ENCODE measurements around the gene CIAO2B.

The CIAO2B gene

DNA sequence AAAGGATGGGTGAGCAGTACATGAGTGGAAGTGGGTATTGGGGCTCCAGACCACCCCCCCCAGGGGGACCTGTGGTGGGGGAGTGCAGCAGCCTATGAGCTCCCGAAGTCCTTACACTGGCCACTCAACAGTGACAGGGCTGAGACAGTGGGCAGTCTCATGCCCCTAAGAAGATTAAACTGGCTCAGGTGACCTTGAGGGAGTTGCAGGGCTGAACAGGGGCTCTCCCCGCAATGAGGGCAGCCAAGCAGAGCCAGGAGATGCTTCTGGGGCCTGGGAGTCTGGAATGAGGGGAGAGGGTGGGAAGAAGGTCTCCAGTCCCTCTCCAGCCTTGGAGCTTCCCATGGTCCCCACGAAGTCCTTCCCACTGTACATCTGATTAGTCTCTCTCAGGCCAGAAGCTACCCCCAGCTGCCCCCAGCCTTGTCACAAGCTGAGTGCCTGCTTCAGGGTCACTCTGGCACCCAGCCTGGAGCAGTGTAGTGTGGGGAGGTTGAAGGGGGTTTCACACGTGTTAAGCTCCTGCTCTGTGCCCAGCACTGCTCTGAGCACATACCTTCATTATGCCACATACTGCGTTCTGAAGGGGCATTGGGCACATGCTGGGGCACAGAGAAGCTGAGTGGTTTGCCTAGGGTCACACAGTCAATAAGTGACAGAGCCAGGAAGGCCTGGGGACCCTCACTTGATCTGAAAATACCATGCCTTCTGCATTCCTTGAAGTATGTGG, 14.5 kb downstream of the CIAO2B start:
- DNase-seq, result no peak

DNA sequence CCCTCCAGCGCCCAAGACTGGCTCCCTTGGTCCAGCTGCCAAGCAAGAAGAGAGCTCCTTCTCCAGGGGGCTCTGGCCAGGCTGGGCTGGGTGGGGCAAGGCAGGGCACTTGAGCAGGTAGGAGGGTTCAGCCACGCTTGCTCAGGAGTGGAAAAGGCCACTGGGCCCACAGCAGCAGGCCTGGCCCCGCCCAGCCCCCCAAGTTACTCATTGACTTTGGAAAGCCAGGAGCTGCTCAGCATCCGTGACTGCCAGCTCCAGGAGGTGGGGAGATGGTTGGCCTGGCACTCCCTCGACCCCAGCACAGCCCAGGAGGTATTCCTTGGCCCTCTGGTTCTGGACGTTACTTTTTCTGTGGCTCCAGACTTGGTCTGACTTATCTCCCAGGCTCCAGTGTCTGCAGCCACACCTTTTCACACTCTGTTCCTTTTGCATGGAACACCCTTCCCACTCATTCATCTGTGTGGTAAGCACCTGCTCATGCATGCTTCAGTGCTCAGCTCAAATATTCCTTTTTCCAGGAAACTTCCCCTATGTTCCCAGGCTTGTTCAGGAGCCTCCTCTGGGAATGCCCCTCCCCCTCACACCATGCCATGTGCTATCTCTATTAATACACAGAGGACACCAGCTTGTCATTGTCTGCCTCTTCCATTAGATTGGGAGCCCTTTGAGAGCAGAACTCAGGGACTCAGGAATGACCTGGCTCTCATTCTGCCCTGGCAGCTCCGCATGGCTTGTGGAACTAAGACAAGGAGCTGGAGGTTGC, 15.2 kb downstream of the CIAO2B start, which contains the start of gene CDH16:
Gene CDH16 (minus strand): TSS at position 83 of the 766 bp plus-strand sequence. CDS start 820 bp downstream, outside the sequence.
- DNase-seq, result no peak

- DNase-seq, result no peak
These were observed 15.8 kb downstream of the CIAO2B start for GRCh38 chr16:66918355-66918754.

DNA sequence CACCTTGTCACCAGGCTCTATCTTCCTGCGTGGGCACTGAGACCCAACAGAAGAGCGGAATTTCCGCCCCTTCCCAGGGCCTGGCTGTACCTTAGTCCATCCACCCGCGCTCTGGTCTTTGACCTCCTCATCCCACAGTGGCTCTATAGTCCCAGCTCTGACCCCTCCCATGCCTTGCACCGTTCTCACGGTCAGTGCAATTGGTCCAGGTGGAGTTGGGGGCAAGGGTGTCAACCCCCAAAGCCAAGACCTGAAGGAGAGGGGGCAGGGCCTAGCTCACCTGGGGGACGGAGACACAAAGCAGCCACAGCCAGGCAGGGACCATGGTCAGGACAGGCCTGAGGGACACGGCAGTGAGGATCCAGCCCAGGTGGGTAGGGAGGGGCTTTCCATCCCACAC, 16.5 kb downstream of the CIAO2B start:
- no peak for DNase-seq

DNA sequence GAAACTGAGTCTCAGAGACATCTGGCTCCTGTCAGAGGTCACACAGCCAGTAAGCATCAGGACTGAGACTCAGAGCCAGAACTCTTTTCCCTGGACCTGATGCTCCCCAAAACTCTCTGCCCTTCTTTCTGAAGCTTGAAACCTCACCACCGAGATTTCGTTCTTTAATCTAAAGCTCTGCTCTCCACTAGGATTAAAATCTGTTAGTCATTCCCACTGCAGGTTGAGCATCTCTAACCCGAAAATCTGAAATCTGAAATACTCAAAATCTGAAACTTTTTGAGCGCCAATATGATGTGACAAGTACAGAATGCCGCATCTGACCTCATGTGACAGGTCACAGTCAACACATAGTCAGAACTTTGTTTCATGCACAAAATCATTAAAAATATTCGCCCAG, 17.7 kb downstream of the CIAO2B start:
- no peak for DNase-seq

GRCh38 chr16:66915041-66915440, 19.2 kb downstream of the CIAO2B start:
- no peak for DNase-seq

DNA sequence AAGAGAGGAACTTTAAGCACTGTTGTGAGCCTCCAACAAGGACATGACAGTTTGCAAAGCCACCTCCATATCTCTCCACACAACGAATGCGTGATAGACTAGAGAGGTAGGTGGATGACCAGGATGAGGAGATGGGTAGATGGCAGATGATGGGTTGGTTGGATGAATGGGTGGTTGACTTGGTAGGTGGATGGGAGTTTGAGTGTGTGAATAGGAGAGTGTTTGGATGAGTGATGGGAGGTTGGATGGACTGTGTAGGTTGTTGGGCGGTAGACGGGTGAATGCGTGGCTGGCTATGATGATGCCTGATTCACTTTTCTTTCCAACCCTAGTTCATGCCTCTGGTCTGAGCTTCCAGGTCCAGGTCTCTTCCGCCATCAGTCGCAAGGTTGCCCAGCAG, 19.7 kb downstream of the CIAO2B start:
- DNase-seq, result no peak

DNA sequence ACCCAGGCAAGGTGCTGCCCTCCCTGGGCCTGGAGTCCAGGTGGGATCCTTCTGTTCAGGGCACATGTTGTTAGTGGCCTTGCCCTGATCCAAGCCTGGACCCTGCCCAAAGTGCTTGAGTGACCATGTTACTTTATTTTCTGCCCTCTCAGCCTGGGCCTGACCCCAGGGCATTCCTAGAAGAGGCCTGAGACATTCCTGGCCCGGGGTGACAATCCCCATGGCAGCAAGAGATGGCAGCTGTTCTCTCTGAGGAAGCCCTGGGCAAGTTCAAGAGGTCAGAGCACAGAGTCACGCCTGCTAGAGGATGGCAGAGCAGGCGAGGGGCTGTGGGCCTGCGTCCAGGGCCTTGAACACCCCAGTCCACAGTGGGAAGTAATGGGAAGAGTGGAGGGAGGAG, 20.5 kb downstream of the CIAO2B start:
- DNase-seq, result no peak

DNA sequence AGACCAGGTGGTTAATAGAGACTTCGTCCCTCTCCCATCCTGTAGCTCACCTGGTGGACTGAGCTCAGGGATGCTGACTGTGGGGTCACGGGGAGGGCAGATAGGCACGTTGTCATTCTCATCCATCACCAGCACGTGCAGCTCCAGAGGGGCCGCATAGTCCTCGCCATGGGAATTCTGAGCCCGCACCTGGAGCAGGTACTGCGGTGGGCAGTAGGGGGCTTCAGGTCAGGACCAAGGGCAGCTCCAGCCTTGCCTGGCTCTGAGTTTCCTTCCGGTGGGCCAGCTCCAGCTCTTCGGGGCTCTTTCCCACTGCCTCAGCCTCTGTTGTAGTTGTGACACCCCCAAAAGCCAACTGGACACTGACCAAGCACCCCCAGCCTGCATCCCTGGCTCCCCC, 21.1 kb downstream of the CIAO2B start:
- no peak for DNase-seq

- DNase-seq, result no peak
These were observed 22.4 kb downstream of the CIAO2B start for GRCh38 chr16:66911801-66912200.

- DNase-seq, result no peak
These were observed 23.1 kb downstream of the CIAO2B start for GRCh38 chr16:66911112-66911511.

DNA sequence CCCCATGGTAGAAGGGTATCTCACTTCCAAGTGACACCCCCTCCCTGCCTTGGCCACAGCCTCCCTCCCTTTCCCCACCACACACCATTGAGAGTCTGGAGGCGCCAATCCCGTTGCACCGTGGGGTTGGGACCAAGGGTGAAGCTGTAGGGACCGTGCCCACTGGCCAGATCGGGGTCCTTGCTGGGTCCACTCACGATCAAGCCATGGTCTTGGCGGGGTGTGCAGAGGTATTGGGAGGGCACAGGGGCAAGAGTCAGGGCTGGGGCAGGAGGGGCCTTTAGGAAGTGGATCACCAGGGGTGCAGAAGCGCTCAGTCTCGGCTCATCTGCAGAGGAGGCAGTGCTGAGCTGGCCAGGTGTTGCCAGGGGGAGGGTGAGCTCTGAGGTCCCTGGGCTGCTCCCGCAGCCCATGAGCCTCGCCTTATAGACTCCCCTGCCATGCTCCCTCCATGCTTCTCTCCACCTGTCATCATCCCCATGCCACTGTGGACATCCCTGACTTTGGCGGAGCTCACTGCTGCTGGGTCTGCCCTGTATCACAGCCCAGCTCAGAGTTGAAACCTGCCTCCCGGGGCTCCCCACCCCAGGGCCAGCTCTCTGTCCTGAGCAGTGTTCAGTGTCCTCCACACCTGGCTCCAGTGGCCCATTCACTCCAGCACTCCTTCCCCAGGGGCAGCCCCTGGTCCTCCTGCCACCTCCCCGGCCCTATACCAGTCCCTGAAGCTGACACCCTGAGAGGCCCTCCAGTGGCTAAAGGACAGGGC, 23.8 kb downstream of the CIAO2B start:
- no peak for DNase-seq

DNA sequence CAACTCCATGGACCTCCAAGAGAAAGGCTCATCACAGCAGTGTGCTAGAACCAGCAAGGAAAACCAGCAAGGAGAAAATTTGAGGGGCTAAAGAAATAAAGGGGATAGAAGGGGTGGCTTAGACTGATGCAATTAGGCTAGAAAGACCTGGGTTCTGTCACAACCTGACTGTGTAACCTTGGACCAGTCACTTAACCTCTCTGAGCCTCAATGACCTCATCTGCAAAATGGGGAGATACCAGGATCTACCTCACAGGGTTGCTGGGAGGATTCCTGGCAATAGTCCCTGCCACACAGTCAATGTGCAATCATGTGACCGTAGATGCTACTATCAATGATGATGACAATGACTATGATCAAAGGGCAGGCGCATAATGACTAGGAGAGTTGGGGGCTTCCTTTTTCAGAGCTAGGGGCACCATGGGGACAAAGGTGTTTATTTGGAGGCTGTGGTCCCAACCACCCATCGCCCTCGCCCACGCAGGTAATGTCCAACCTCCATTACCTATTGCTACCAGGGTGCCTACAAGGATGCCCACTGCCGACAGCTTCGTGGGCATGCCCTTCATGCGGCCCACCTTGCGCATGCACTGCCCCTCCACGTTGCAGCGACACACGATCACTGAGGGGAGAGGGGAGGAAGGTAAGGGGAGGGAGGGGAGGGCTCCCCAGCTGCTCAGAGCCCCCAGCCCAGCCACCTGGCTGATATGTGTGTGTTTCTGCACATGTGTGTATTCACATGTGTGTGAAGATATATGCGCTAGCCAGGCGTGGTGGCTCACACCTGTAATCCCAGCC, 25.2 kb downstream of the CIAO2B start:
- no peak for DNase-seq

DNA sequence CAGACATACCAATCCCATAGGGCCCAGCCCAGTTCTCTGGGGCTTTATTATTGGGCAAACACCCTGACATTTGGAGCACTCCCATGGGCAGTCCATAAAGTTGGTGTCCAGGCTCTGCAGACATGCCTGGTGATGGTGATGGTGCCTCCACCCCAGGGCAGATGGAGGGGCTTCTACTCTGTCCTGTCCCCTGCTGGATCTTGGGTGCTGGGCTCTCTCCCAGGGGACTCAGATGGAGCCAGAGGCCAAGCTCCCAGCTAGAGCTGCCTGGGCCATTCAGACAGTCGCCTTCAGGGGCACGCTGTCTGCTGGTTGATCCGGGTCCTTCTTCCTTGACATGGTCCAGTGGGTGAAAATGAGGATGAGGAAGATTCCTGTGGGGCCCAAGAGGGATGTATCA, 26.1 kb downstream of the CIAO2B start:
- DNase-seq, result no peak

DNA sequence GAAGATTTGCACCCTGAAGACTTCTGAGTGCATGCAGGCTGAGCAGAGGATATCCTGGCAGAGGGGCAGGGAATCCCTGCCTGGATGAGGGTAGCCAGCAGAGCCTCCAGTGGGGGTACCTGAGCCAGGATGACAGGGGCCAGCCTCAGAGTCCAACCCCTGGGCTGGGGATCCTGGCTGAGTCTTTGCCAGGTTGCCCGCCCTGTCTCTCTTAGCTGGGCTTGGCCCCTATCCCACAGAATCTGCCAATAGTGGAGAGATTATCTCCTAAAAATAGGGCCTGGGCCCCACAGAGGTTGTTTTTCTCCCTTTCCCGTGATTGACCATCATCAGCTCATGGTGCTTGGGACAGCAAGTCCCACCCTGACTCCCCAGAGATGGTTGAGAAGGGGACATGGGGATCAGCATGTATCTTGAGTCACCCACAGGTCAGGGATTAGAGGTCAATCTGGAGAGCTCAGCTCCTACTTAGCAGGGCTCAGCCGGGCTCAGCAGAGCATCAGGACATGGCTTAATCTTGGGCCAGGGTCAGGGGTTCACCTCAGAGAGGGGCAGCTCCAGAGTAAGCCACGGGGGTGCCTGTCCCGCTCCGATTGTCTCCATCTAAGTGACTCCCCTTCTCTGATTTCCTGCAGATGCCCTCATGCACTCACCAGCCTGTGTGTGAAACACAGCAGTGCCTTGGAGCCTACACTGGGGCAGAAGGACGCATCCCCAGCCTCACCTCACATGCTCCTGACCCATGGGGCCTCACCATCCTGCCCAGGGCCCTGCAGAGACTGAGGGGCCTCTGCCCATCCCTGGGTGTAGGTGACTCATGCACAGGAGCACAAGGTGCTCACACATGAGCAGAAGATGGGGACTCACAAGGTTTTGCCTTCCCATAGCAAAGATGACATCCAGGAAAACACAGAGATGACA, 27.0 kb downstream of the CIAO2B start:
- no peak for DNase-seq

DNA sequence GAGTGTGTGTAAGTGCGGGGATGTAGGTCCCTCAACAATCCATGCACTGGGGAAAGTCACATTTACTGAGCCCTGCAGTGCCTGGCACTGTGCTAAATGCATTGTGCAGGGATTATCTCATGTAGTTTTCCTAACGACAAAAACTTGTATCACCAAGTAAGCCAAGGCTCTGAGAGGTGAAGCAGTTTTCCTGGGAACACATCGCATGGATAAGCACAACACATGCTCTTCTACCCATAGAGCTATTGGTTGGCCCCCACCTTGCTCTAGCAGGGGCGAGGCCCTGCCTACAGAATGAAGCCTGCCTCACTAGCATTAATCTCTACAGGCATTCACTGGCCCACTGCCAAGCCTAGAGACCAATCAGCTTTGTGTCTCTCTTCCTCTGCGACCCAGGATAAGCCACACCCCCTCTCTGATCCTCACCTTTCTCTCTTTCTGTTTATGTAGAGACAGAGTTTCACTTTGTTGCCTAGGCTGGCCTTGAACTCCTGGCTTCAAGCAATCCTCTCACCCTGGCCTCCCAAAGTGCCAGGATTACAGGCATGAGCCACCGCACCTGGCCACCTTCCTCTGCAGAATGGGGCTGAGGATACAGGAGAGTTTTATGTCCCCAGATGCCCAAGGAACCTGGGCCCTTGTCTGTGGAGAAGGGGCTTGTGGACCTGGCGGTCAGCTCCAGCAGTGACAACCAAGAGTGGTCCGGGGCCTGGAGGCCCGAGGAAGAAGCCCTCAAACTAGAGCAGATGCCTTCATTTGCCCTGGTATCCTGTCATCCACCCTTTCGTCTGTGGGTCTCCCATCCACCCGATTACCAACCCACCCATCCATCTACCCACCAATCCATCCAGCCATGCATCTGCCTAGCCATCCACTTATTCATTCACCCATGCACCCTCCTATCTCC, 28.3 kb downstream of the CIAO2B start:
- DNase-seq, result no peak

GRCh38 chr16:66904846-66905632, 29.2 kb downstream of the CIAO2B start:
- DNase-seq, result no peak

DNA sequence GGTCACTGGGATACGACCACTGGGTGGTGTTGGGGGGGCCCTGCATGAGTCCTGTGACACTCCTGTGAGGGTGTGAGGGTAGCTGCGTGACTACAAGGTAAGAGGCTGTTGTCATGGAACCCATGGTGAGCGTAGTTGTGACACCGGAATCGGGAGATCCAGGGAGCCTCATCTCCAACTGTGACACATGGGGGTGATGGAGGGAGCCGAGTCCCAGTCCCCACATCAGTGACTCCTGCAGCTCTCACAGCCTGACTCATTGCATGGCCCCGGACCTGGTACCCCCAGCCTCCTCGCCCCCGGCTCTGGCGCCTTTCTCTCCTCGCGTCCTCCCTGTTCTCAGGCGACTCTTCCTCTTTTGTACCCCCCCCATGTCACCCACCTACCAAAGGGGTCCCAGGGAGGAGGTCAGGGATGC, 29.8 kb downstream of the CIAO2B start:
- no peak for DNase-seq

DNA sequence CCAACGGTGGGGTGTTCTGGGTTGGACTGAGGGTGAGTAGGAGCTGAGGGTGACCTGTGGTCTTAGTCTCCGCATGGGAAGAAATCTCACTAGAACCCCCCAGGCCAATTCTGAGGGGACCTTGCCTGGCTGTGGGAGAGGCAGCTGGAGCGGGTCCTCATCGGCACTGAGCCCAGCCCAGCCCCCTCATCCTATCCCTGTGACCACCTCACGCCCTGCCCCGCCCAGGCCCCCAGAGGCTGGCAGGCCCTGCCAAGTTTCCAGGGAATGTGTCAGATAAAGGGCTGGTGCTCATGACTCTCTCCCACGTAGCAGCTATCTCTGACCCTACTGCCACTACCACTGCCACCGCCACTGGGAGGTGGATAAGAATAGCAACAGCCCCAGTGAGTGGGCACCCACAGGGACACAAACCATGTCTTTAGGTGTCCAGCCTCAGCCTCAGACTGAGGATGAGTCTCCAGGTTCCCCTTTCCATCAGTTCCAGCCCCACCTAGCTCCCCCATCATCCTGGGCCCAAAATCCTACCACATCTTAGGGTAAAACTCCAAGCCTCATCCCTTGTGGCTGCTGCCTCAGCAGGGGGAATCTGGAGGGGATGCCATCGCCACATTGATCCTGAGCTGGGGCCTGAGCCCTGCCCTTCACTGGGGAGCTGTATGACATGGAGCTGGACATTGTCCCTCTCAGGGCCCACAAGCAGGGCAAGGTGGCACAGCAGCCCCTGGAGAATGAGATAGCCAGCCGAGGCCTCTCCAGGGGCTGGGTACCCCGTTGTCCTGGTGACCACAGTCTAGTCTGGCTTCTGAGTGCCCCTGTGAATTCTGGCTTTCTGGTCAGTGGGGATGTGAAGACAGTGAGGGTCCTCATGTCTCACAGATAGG, 30.4 kb downstream of the CIAO2B start:
- DNase-seq, result no peak

Measured in islet precursor cell (in vitro differentiated cells).